Tibial artery (tissue), 4 donors: ENCODE results near the gene APOBEC2.

Experiments used
- DNase-seq, 2 donors: peaks; one replicate each; pipeline ENCODE4 v3.0.0-alpha.2; 2019
- H3K27ac ChIP-seq, 2 donors: fragments of 200-600 bp; sonication (generic) in 1 of 2; 1 replicate in 1 of 2; 2 replicates in 1 of 2; pipeline ENCODE4 v1.5.1; 2018 to 2019; ENCODE audit warnings: mild to moderate bottlenecking in 1 of 2
- H3K27me3 ChIP-seq, 2 donors: fragments of 200-600 bp; sonication (generic) in 1 of 2; one replicate each; pipeline versions ENCODE4 v1.5.1 to v1.6.0; 2016 to 2019
- H3K36me3 ChIP-seq, 3 donors: fragments of 200-600 bp; sonication (generic) in 2 of 3; one replicate each; pipeline ENCODE4 v1.5.1; 2016 to 2019; ENCODE audit warnings: mild to moderate bottlenecking in 2 of 3
- H3K4me1 ChIP-seq, 4 donors: fragments of 200-600 bp; sonication (generic) in 2 of 4; 1 replicate in 3 of 4; 2 replicates in 1 of 4; pipeline ENCODE4 v1.5.1; 2016 to 2019
- H3K4me3 ChIP-seq, 2 donors: fragments of 200-600 bp; sonication (generic) in 1 of 2; 1 replicate in 1 of 2; 2 replicates in 1 of 2; pipeline ENCODE4 v1.5.1; 2018 to 2019; ENCODE audit warnings: mild to moderate bottlenecking in 2 of 2
- H3K9me3 ChIP-seq, 3 donors: fragments of 200-600 bp; sonication (generic) in 1 of 3; one replicate each; pipeline ENCODE4 v1.5.1; 2016 to 2019
- CTCF ChIP-seq, 2 experiments: fragments of 200-600 bp in 1 of 2; fragments of 450-650 bp in 1 of 2; IDR thresholded peaks; one replicate each; pipeline ENCODE4 v1.5.1; 2017 to 2019; ENCODE audit warnings: antibody characterized with exemption in 2 of 2, mild to moderate bottlenecking in 1 of 2, moderate library complexity in 1 of 2
- intact Hi-C: fragments of 100-400 bp; cut with DNase I; formaldehyde crosslinking; loops from one replicate; pipeline ENCODE4 v1.15.0; 2023; ENCODE audit warnings: low total_unique reads

APOBEC2 gene

GRCh38 chr6:41100871-41101287, 47.9 kb downstream of the APOBEC2 start:
- peaks cover 0 to 20% (median 5%) of the 10 kb centered on the region in 4 donors for H3K4me1 ChIP-seq
- TF ChIP-seq CTCF (IDR thresholded peaks at IDR 0.05) = no peak
- H3K36me3 ChIP-seq = peaks cover 15 to 43% (median 42%) of the 10 kb centered on the region in 3 donors
- no peaks in the 10 kb centered on the region for H3K27me3 ChIP-seq
- no peak overlapping the region for H3K4me3 ChIP-seq
- no peak for DNase-seq
- intact Hi-C loops = no loop called here
- H3K9me3 ChIP-seq = no peaks in the 10 kb centered on the region
- H3K27ac ChIP-seq = no peak overlapping the region

GRCh38 chr6:41103847-41104246, 50.8 kb downstream of the APOBEC2 start:
- no peak for TF ChIP-seq CTCF (IDR thresholded peaks at IDR 0.05)
- H3K9me3 ChIP-seq = no peaks in the 10 kb centered on the region
- intact Hi-C loops = no loop called here
- DNase-seq = no peak
- peaks cover 0 to 20% (median 18%) of the 10 kb centered on the region in 3 donors for H3K36me3 ChIP-seq
- H3K27me3 ChIP-seq = no peaks in the 10 kb centered on the region
- no peak overlapping the region for H3K27ac ChIP-seq
- H3K4me1 ChIP-seq = peaks cover 0 to 6% (median 0%) of the 10 kb centered on the region in 4 donors
- H3K4me3 ChIP-seq = no peak overlapping the region

GRCh38 chr6:41111017-41111416, 58.0 kb downstream of the APOBEC2 start:
- Histone ChIP-seq H3K27ac (no peak overlapping the region), H3K4me3 (no peak overlapping the region), H3K9me3 (no peaks in the 10 kb centered on the region), H3K36me3 (peaks cover 0 to 12% (median 7%) of the 10 kb centered on the region in 3 donors), H3K4me1 (no peaks in the 10 kb centered on the region), H3K27me3 (no peaks in the 10 kb centered on the region)
- intact Hi-C loops = no loop called here
- TF ChIP-seq CTCF (IDR thresholded peaks at IDR 0.05) = no peak
- DNase-seq = no peak
